Neural progenitor cell (in vitro differentiated cells): ENCODE measurements around the gene PTPRG. TPM values are rescaled to one million over a fixed set of nuclear protein-coding genes. Genes with fewer than 3 reads are reported as not detected.
"Not testable (repeated sequence)": the region's sequence is repeated elsewhere in the genome, so short reads cannot be mapped to it uniquely, and the experiment has no call there.

Experiments
- DNase-seq: peaks from one replicate; pipeline ENCODE4 v3.0.0-alpha.2; 2016; ENCODE audit warnings: low spot score
- H2AFZ ChIP-seq: fragments of 200-600 bp; sonication (generic); replicated peaks from 2 replicates; pipeline ENCODE4 v1.6.1; 2016; ENCODE audit warnings: antibody characterized with exemption
- H3F3A ChIP-seq: fragments of 200-600 bp; sonication (generic); 2 replicates; pipeline ENCODE4 v1.6.1; 2016; ENCODE audit warnings: antibody characterized with exemption, low read depth
- H3K27ac ChIP-seq: fragments of 200-600 bp; sonication (generic); 2 replicates; pipeline ENCODE4 v1.5.1; 2016; ENCODE audit warnings: mild to moderate bottlenecking
- H3K27me3 ChIP-seq: fragments of 200-600 bp; sonication (generic); 2 replicates; pipeline ENCODE4 v1.6.1; 2016; ENCODE audit warnings: mild to moderate bottlenecking, moderate library complexity
- H3K36me3 ChIP-seq: fragments of 200-600 bp; sonication (generic); 2 replicates; pipeline ENCODE4 v1.5.1; 2016
- H3K4me1 ChIP-seq: fragments of 200-600 bp; sonication (generic); 2 replicates; pipeline ENCODE4 v1.6.1; 2016; ENCODE audit warnings: mixed run types
- H3K4me2 ChIP-seq: fragments of 200-600 bp; sonication (generic); 2 replicates; pipeline ENCODE4 v1.6.1; 2016
- H3K4me3 ChIP-seq: fragments of 200-600 bp; sonication (generic); 2 replicates; pipeline ENCODE4 v1.5.1; 2016
- H3K79me2 ChIP-seq: fragments of 200-600 bp; sonication (generic); 2 replicates; pipeline ENCODE4 v1.6.1; 2016; ENCODE audit warnings: low read depth
- H3K9ac ChIP-seq: fragments of 200-600 bp; sonication (generic); 2 replicates; pipeline ENCODE4 v1.6.1; 2016
- H3K9me3 ChIP-seq: fragments of 200-600 bp; sonication (generic); 2 replicates; pipeline ENCODE4 v1.5.1; 2016; ENCODE audit warnings: low read depth
- H4K20me1 ChIP-seq: fragments of 200-600 bp; sonication (generic); 2 replicates; pipeline ENCODE4 v1.6.1; 2016; ENCODE audit warnings: low read depth
- H3K27ac Mint-ChIP-seq: 3 replicates; pipeline ENCODE4 v1.8.0; 2021; ENCODE audit warnings: mixed read lengths
- H3K27me3 Mint-ChIP-seq: 2 replicates; pipeline ENCODE4 v1.8.0; 2022; ENCODE audit warnings: low read depth, mild to moderate bottlenecking, inconsistent platforms, moderate library complexity, mixed read lengths; ENCODE audit not compliant: insufficient read depth
- H3K36me3 Mint-ChIP-seq: 3 replicates; pipeline ENCODE4 v1.8.0; 2021; ENCODE audit warnings: mixed read lengths
- H3K4me1 Mint-ChIP-seq: 3 replicates; pipeline ENCODE4 v1.8.0; 2021; ENCODE audit warnings: mixed read lengths
- H3K4me3 Mint-ChIP-seq: 3 replicates; pipeline ENCODE4 v1.8.0; 2021; ENCODE audit warnings: mild to moderate bottlenecking, moderate library complexity, mixed read lengths
- H3K9me3 Mint-ChIP-seq: 3 replicates; pipeline ENCODE4 v1.8.0; 2020; ENCODE audit warnings: mixed read lengths
- EZH2 ChIP-seq: fragments of 200-600 bp; sonication (generic); IDR thresholded peaks from 2 replicates; pipeline ENCODE4 v1.6.1; 2017; ENCODE audit warnings: antibody characterized with exemption, mild to moderate bottlenecking, moderate library complexity
- EZH2phosphoT487 ChIP-seq: fragments of 200-600 bp; sonication (generic); IDR thresholded peaks from 2 replicates; pipeline ENCODE4 v1.6.1; 2017; ENCODE audit warnings: antibody characterized with exemption
- total RNA-seq: library from RNA; depleted of rRNA; stranded (reverse); fragments of >200 nt; gene quantifications from 2 replicates; pipeline ENCODE4 v1.2.3, GENCODE V29; 2015; ENCODE audit warnings: low replicate concordance
- TF ChIP-seq, protein P1 (sequence below): fragments of 200-600 bp; sonication (generic); IDR thresholded peaks from 2 replicates; pipeline ENCODE4 v1.5.1; 2017; ENCODE audit warnings: antibody characterized with exemption, mild to moderate bottlenecking

The PTPRG gene
- total RNA-seq, 1 donor from 2014 or later: 65.3 TPM

DNA sequence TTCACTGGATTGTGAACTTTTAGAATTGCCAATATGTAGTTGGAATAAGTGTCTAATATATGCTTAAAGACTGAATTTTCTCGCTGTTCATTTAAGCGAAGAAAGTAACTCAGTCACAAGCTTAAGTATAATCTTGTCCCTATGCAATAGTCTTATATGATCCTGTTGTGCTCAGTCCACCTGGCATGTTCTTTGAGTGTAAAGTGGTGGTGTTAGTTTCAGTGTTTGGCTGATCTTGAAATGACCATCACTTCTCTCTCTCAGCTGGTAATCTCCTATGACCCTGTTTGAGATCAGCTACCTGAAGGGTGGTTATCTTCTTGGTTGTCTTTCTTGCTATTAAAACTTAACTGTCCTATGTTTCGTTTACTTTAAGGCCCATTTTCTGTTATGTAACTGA is 197.5 kb downstream of the PTPRG start:
- H3K4me3 Mint-ChIP-seq: no peak overlapping the region
- H3K36me3 Mint-ChIP-seq: no peaks in the 10 kb centered on the region
- no peaks in the 10 kb centered on the region for H3K27me3 Mint-ChIP-seq
- Histone ChIP-seq H3K9ac (no peak overlapping the region), H3K4me2 (no peak overlapping the region), H3K4me3 (no peak overlapping the region), H3F3A (no peaks in the 10 kb centered on the region), H4K20me1 (peaks cover 40% of the 10 kb centered on the region), H3K9me3 (no peaks in the 10 kb centered on the region), H3K36me3 (no peaks in the 10 kb centered on the region), H3K27me3 (no peaks in the 10 kb centered on the region), H3K27ac (no peak overlapping the region), H3K79me2 (peaks cover 81% of the 10 kb centered on the region), H2AFZ (no peak overlapping the region), H3K4me1 (no peaks in the 10 kb centered on the region)
- H3K9me3 Mint-ChIP-seq: no peaks in the 10 kb centered on the region
- no peak for DNase-seq
- no peak overlapping the region for H3K27ac Mint-ChIP-seq
- peaks cover 3% of the 10 kb centered on the region for H3K4me1 Mint-ChIP-seq
- TF ChIP-seq EZH2phosphoT487 (no peak), EZH2 (no peak)
- TF ChIP-seq, protein P1, sequence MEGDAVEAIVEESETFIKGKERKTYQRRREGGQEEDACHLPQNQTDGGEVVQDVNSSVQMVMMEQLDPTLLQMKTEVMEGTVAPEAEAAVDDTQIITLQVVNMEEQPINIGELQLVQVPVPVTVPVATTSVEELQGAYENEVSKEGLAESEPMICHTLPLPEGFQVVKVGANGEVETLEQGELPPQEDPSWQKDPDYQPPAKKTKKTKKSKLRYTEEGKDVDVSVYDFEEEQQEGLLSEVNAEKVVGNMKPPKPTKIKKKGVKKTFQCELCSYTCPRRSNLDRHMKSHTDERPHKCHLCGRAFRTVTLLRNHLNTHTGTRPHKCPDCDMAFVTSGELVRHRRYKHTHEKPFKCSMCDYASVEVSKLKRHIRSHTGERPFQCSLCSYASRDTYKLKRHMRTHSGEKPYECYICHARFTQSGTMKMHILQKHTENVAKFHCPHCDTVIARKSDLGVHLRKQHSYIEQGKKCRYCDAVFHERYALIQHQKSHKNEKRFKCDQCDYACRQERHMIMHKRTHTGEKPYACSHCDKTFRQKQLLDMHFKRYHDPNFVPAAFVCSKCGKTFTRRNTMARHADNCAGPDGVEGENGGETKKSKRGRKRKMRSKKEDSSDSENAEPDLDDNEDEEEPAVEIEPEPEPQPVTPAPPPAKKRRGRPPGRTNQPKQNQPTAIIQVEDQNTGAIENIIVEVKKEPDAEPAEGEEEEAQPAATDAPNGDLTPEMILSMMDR: no peak

DNA sequence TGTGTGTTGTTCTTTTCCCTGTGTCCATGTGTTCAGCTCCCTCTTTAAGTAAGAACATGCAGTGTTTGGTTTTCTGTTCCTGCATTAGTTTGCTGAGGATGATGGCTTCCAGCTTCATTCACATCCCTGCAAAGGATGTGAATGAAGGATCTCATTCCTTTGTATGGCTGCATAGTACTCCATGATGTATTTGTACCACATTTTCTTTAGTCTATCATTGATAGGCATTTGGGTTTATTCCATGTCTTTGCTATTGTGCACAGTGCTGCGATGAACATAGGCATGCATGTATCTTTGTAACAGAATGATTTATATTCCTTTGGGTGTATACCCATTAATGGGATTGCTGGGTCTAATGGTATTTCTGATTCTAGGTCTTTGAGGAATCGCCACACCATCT is 199.4 kb downstream of the PTPRG start:
- H3K4me1 ChIP-seq, H3K9me3 ChIP-seq, H3K9ac ChIP-seq, H3K9me3 Mint-ChIP-seq, H3K27ac ChIP-seq, DNase-seq, H2AFZ ChIP-seq, H3K36me3 ChIP-seq, H3K27me3 ChIP-seq, H3K4me3 Mint-ChIP-seq, H3K4me2 ChIP-seq, H3F3A ChIP-seq, H3K4me3 ChIP-seq, H3K36me3 Mint-ChIP-seq, H3K27ac Mint-ChIP-seq, H3K27me3 Mint-ChIP-seq, H3K4me1 Mint-ChIP-seq: not testable (repeated sequence)
- Histone ChIP-seq H3K79me2 (peaks cover 88% of the 10 kb centered on the region), H4K20me1 (peaks cover 36% of the 10 kb centered on the region)

- H3K36me3 ChIP-seq: no peaks in the 10 kb centered on the region
- no peaks in the 10 kb centered on the region for H3K27me3 Mint-ChIP-seq
- no peaks in the 10 kb centered on the region for H3F3A ChIP-seq
- no peak overlapping the region for H3K27ac Mint-ChIP-seq
- no peak overlapping the region for H3K4me3 ChIP-seq
- no peaks in the 10 kb centered on the region for H3K4me1 Mint-ChIP-seq
- H3K9me3 Mint-ChIP-seq: no peaks in the 10 kb centered on the region
- H4K20me1 ChIP-seq: peaks cover 29% of the 10 kb centered on the region
- no peak overlapping the region for H3K4me2 ChIP-seq
- peaks cover 88% of the 10 kb centered on the region for H3K79me2 ChIP-seq
- H3K9me3 ChIP-seq: no peaks in the 10 kb centered on the region
- no peak overlapping the region for H3K9ac ChIP-seq
- H3K4me3 Mint-ChIP-seq: no peak overlapping the region
- no peak overlapping the region for H3K27ac ChIP-seq
- no peaks in the 10 kb centered on the region for H3K4me1 ChIP-seq
- no peak for DNase-seq
- no peak overlapping the region for H2AFZ ChIP-seq
- H3K36me3 Mint-ChIP-seq: no peaks in the 10 kb centered on the region
- no peaks in the 10 kb centered on the region for H3K27me3 ChIP-seq
- TF ChIP-seq, protein P1: no peak
- no peak for TF ChIP-seq EZH2
- no peak for TF ChIP-seq EZH2phosphoT487
These were observed 200.5 kb downstream of the PTPRG start for GRCh38 chr3:61761694-61762430.

- Mint-ChIP-seq H3K4me3 (no peak overlapping the region), H3K36me3 (no peaks in the 10 kb centered on the region), H3K27ac (no peak overlapping the region), H3K4me1 (peaks cover 5% of the 10 kb centered on the region), H3K27me3 (no peaks in the 10 kb centered on the region), H3K9me3 (no peaks in the 10 kb centered on the region)
- peaks cover 86% of the 10 kb centered on the region for H3K79me2 ChIP-seq
- H3K4me3 ChIP-seq: no peak overlapping the region
- no peak for DNase-seq
- H3K9me3 ChIP-seq: no peaks in the 10 kb centered on the region
- TF ChIP-seq EZH2phosphoT487: no peak
- TF ChIP-seq EZH2: no peak
- TF ChIP-seq, protein P1: no peak
- peaks cover 5% of the 10 kb centered on the region for H3K4me1 ChIP-seq
- no peak overlapping the region for H3K9ac ChIP-seq
- H3F3A ChIP-seq: no peaks in the 10 kb centered on the region
- no peak overlapping the region for H2AFZ ChIP-seq
- no peak overlapping the region for H3K4me2 ChIP-seq
- no peaks in the 10 kb centered on the region for H3K27me3 ChIP-seq
- no peaks in the 10 kb centered on the region for H3K36me3 ChIP-seq
- peaks cover 35% of the 10 kb centered on the region for H4K20me1 ChIP-seq
- H3K27ac ChIP-seq: no peak overlapping the region
These were observed 203.9 kb downstream of the PTPRG start for GRCh38 chr3:61765157-61765876.
